Smooth muscle cell (in vitro differentiated cells): ENCODE data around the gene PKHD1. TPM values are rescaled to one million over a fixed set of nuclear protein-coding genes. Genes with fewer than 3 reads are reported as not detected.

Experiments
- DNase-seq: peaks from one replicate; lab custom pipeline; 2025; ENCODE audit not compliant: unreplicated experiment; lab: John Stamatoyannopoulos, UW
- H2AFZ ChIP-seq: fragments of 200-600 bp; sonication (generic); 2 replicates; pipeline ENCODE4 v1.6.0; 2016; ENCODE audit warnings: antibody characterized with exemption, low read depth, mild to moderate bottlenecking
- H3F3A ChIP-seq: fragments of 200-600 bp; sonication (generic); 2 replicates; pipeline ENCODE4 v1.6.0; 2017; ENCODE audit warnings: antibody characterized with exemption, low read depth
- H3K27ac ChIP-seq: fragments of 200-600 bp; sonication (generic); 2 replicates; pipeline ENCODE4 v1.5.1; 2016; ENCODE audit warnings: low read depth, mild to moderate bottlenecking
- H3K27me3 ChIP-seq: fragments of 200-600 bp; sonication (generic); 2 replicates; pipeline ENCODE4 v1.6.1; 2016; ENCODE audit warnings: low read depth, mild to moderate bottlenecking
- H3K36me3 ChIP-seq: fragments of 200-600 bp; sonication (generic); 2 replicates; pipeline ENCODE4 v1.5.1; 2016; ENCODE audit warnings: low read depth
- H3K4me1 ChIP-seq: fragments of 200-600 bp; sonication (generic); 2 replicates; pipeline ENCODE4 v1.5.1; 2016; ENCODE audit warnings: low read depth
- H3K4me2 ChIP-seq: fragments of 200-600 bp; sonication (generic); 2 replicates; pipeline ENCODE4 v1.6.0; 2016; ENCODE audit warnings: mild to moderate bottlenecking
- H3K4me3 ChIP-seq: fragments of 200-600 bp; sonication (generic); 2 replicates; pipeline ENCODE4 v1.5.1; 2016; ENCODE audit warnings: mild to moderate bottlenecking
- H3K79me2 ChIP-seq: fragments of 200-600 bp; sonication (generic); 2 replicates; pipeline ENCODE4 v1.6.0; 2016; ENCODE audit warnings: low read depth, mild to moderate bottlenecking
- H3K9ac ChIP-seq: fragments of 200-600 bp; sonication (generic); 2 replicates; pipeline ENCODE4 v1.6.0; 2016; ENCODE audit warnings: low read depth
- H3K9me3 ChIP-seq: fragments of 200-600 bp; sonication (generic); replicated peaks from 2 replicates; pipeline ENCODE4 v1.5.1; 2016; ENCODE audit warnings: low read depth
- H4K20me1 ChIP-seq: fragments of 200-600 bp; sonication (generic); 2 replicates; pipeline ENCODE4 v1.6.0; 2016; ENCODE audit warnings: low read depth
- WGBS: methylation state at CpG from one replicate; pipeline ENCODE4 v1.1.7; 2016; ENCODE audit warnings: low lambda C conversion rate; 5-methylcytosine and 5-hydroxymethylcytosine counted together
- polyA plus RNA-seq: library from polyadenylated mRNA; unstranded; fragments of >200 nt; fragmentation: Nextera tagmentation; extraction: Ambion mirVana; gene quantifications from 2 replicates; pipeline ENCODE4 v1.2.1, GENCODE V29; 2016
- total RNA-seq: library from RNA; depleted of rRNA; stranded (reverse); fragments of >200 nt; gene quantifications from 2 replicates; pipeline ENCODE4 v1.2.3, GENCODE V29; 2014
- TF ChIP-seq, protein P1 (sequence below): fragments of 200-600 bp; sonication (generic); IDR thresholded peaks from 2 replicates; pipeline ENCODE4 v1.5.1; 2017; ENCODE audit warnings: borderline replicate concordance, mild to moderate bottlenecking, antibody characterized with exemption; ENCODE audit not compliant: insufficient read depth, poor library complexity, severe bottlenecking

Gene PKHD1
- total and polyA plus RNA-seq, 2 experiments from 2014 or later = not detected

GRCh38 chr6:51704932-51705540, 382.4 kb downstream of the PKHD1 start:
- no peaks in the 10 kb centered on the region for H3F3A ChIP-seq
- DNase-seq = no peak
- TF ChIP-seq, protein P1, sequence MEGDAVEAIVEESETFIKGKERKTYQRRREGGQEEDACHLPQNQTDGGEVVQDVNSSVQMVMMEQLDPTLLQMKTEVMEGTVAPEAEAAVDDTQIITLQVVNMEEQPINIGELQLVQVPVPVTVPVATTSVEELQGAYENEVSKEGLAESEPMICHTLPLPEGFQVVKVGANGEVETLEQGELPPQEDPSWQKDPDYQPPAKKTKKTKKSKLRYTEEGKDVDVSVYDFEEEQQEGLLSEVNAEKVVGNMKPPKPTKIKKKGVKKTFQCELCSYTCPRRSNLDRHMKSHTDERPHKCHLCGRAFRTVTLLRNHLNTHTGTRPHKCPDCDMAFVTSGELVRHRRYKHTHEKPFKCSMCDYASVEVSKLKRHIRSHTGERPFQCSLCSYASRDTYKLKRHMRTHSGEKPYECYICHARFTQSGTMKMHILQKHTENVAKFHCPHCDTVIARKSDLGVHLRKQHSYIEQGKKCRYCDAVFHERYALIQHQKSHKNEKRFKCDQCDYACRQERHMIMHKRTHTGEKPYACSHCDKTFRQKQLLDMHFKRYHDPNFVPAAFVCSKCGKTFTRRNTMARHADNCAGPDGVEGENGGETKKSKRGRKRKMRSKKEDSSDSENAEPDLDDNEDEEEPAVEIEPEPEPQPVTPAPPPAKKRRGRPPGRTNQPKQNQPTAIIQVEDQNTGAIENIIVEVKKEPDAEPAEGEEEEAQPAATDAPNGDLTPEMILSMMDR = no peak
- WGBS = 81% methylated on average over 1 of the region's 1 CpG
- no peak overlapping the region for H3K27ac ChIP-seq
- H3K9me3 ChIP-seq = no peaks in the 10 kb centered on the region
- H3K79me2 ChIP-seq = no peaks in the 10 kb centered on the region
- H3K4me1 ChIP-seq = no peaks in the 10 kb centered on the region
- no peak overlapping the region for H2AFZ ChIP-seq
- H3K4me2 ChIP-seq = no peak overlapping the region
- H3K9ac ChIP-seq = no peak overlapping the region
- H3K27me3 ChIP-seq = peaks cover 10% of the 10 kb centered on the region
- H3K36me3 ChIP-seq = no peaks in the 10 kb centered on the region
- no peak overlapping the region for H3K4me3 ChIP-seq
- H4K20me1 ChIP-seq = no peaks in the 10 kb centered on the region

DNA sequence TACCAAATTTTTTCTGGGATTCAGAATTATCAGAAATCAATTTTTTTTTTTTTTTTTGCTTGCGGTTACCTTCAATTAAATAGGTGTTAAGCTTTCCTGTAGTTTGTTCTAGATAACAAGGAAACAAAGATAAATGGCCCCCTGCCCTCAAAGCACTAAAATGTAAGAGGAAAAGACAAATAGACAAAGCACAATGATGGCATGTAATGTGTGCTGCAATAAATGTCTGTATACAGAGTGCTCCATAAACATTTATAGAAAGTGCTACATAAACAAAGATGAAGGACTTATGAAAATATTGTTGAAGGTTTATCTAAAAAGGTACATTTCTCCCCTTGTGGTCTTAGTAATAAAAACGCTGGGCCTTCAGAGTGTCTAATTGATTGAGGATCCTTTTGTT, 384.6 kb downstream of the PKHD1 start:
- Histone ChIP-seq H3K4me2 (no peak overlapping the region), H2AFZ (no peak overlapping the region), H3F3A (no peaks in the 10 kb centered on the region), H3K4me1 (no peaks in the 10 kb centered on the region), H3K27me3 (peaks cover 10% of the 10 kb centered on the region), H3K9me3 (no peaks in the 10 kb centered on the region), H3K36me3 (no peaks in the 10 kb centered on the region), H3K9ac (no peak overlapping the region), H3K27ac (no peak overlapping the region), H3K79me2 (no peaks in the 10 kb centered on the region), H4K20me1 (no peaks in the 10 kb centered on the region), H3K4me3 (no peak overlapping the region)
- WGBS = 75% methylated on average over 2 of the region's 2 CpGs
- TF ChIP-seq, protein P1 = no peak
- no peak for DNase-seq

- H3K27me3 ChIP-seq = no peaks in the 10 kb centered on the region
- H3K36me3 ChIP-seq = no peaks in the 10 kb centered on the region
- H3K79me2 ChIP-seq = no peaks in the 10 kb centered on the region
- no peaks in the 10 kb centered on the region for H3K9me3 ChIP-seq
- TF ChIP-seq, protein P1 = no peak
- no peak overlapping the region for H3K4me2 ChIP-seq
- no peak overlapping the region for H3K27ac ChIP-seq
- no peak overlapping the region for H3K9ac ChIP-seq
- no peak overlapping the region for H2AFZ ChIP-seq
- DNase-seq = no peak
- no peaks in the 10 kb centered on the region for H3F3A ChIP-seq
- no peak overlapping the region for H3K4me3 ChIP-seq
- H4K20me1 ChIP-seq = no peaks in the 10 kb centered on the region
- no peaks in the 10 kb centered on the region for H3K4me1 ChIP-seq
These were observed 402.8 kb downstream of the PKHD1 start for GRCh38 chr6:51684603-51685002.

DNA sequence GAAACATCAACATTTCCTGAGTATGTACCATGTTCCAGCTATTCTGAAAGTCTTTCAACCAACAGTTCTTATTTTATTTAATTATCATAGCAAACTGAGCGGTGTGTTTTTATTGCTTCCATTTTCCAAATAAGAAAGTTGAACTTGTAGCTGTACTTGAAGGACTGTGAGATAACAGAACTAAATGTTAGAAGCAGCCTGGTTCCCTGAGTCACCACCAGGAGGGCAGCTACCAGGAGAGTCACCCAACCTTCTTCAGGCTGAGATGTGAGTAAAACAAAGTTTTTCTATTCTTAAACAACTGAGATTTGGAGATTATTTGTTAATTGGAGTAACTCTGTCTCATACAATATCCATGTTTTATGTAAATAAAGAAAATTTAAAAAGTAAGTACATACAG, 403.4 kb downstream of the PKHD1 start:
- H4K20me1 ChIP-seq = no peaks in the 10 kb centered on the region
- H3K79me2 ChIP-seq = no peaks in the 10 kb centered on the region
- no peak overlapping the region for H3K27ac ChIP-seq
- H3K9ac ChIP-seq = no peak overlapping the region
- H3K36me3 ChIP-seq = no peaks in the 10 kb centered on the region
- no peak overlapping the region for H3K4me2 ChIP-seq
- DNase-seq = no peak
- TF ChIP-seq, protein P1 = no peak
- no peak overlapping the region for H2AFZ ChIP-seq
- no peaks in the 10 kb centered on the region for H3K4me1 ChIP-seq
- WGBS = 95% methylated on average over 1 of the region's 1 CpG
- H3K9me3 ChIP-seq = no peaks in the 10 kb centered on the region
- no peaks in the 10 kb centered on the region for H3K27me3 ChIP-seq
- no peaks in the 10 kb centered on the region for H3F3A ChIP-seq
- H3K4me3 ChIP-seq = no peak overlapping the region
